Lower leg skin (tissue), 4 donors: ENCODE results near the gene DMD. TPM values are rescaled to one million over a fixed set of nuclear protein-coding genes. Genes with fewer than 3 reads are reported as not detected.

Source experiments
- DNase-seq, 2 donors: peaks; one replicate each; pipeline ENCODE4 v3.0.0-alpha.2; 2019; ENCODE audit warnings: low spot score in 2 of 2
- H3K4me3 ChIP-seq: fragments of 200-600 bp; sonication (generic); 2 replicates; pipeline ENCODE4 v1.5.1; 2017; ENCODE audit warnings: mild to moderate bottlenecking, low read depth; ENCODE audit not compliant: poor library complexity, severe bottlenecking
- POLR2A ChIP-seq, 2 donors: fragments of 450-650 bp; IDR thresholded peaks; one replicate each; pipeline ENCODE4 v1.6.1; 2016 to 2017; ENCODE audit warnings: antibody characterized with exemption in 2 of 2, mild to moderate bottlenecking in 1 of 2, moderate library complexity in 1 of 2
- WGBS, 2 donors: methylation state at CpG; one replicate each; pipeline ENCODE4 v1.1.5; 2018; 5-methylcytosine and 5-hydroxymethylcytosine counted together
- intact Hi-C: fragments of 100-400 bp; cut with DNase I; formaldehyde crosslinking; loops from one replicate; pipeline ENCODE4 v1.15.0; 2023; ENCODE audit warnings: low total_unique reads
- total RNA-seq, 4 donors: library from RNA; depleted of rRNA; stranded (reverse); fragments of >200 nt; gene quantifications; one replicate each; pipeline ENCODE4 v1.1.0, GENCODE V29; 2016
- TF ChIP-seq, protein P1 (sequence below), 3 donors: fragments of 450-650 bp; IDR thresholded peaks; one replicate each; pipeline ENCODE4 v1.5.1; 2016; ENCODE audit warnings: antibody characterized with exemption in 3 of 3, mild to moderate bottlenecking in 3 of 3, moderate library complexity in 2 of 3

DMD gene
- total RNA-seq, 4 donors from 2014 or later, result 23.0 to 27.5 (median 26.7) TPM

DNA sequence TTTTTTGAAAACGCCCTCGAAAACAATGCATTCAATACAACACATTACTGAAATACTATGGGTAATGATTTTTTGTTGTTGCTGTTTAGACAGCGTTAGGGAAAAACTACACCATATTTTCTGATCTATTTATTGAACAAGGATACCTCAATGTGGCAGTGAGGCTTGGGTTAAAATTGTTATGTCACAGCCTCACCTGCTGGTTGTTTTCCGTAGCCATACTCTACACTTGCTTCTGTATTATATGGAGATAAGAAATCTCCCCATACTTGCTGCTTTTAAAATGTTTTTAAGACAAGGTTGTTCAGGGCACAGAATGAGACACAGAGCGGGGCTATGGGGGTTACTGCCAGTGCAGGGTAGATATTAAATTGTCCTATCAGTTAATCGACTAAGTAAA, 1917.9 kb downstream of the DMD start:
- H3K4me3 ChIP-seq, result no peak overlapping the region
- DNase-seq, result no peak
- 65 to 72% methylated on average over 6 of the region's 6 CpGs for WGBS, 2 donors
- intact Hi-C loops, result no loop called here
- no peak for TF ChIP-seq POLR2A (IDR thresholded peaks at IDR 0.05)
- TF ChIP-seq, protein P1, sequence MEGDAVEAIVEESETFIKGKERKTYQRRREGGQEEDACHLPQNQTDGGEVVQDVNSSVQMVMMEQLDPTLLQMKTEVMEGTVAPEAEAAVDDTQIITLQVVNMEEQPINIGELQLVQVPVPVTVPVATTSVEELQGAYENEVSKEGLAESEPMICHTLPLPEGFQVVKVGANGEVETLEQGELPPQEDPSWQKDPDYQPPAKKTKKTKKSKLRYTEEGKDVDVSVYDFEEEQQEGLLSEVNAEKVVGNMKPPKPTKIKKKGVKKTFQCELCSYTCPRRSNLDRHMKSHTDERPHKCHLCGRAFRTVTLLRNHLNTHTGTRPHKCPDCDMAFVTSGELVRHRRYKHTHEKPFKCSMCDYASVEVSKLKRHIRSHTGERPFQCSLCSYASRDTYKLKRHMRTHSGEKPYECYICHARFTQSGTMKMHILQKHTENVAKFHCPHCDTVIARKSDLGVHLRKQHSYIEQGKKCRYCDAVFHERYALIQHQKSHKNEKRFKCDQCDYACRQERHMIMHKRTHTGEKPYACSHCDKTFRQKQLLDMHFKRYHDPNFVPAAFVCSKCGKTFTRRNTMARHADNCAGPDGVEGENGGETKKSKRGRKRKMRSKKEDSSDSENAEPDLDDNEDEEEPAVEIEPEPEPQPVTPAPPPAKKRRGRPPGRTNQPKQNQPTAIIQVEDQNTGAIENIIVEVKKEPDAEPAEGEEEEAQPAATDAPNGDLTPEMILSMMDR (IDR thresholded peaks at IDR 0.05), result no peak

DNA sequence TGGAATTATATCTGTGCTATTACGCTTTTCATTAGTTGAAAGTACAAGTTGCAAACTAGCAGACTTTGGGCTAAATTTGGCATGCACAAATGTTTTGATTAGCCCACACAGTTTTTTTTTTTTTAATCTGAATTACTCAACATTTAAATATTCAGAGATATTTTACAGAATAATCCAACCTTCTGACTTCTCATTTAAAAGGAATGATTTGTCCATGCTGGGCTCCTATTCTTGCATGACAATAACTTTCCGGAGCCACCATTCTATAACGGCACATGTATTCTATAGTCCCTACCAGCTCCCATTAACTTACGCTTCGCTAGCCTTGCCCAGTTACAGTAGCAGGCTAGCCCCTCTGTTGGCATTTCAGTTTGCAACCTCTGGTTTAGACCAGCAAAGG, 1920.2 kb downstream of the DMD start:
- no peak overlapping the region for H3K4me3 ChIP-seq
- 91 to 92% methylated on average over 5 of the region's 5 CpGs for WGBS, 2 donors
- TF ChIP-seq, protein P1 (IDR thresholded peaks at IDR 0.05), result no peak
- intact Hi-C loops, result no loop called here
- no peak for DNase-seq

DNA sequence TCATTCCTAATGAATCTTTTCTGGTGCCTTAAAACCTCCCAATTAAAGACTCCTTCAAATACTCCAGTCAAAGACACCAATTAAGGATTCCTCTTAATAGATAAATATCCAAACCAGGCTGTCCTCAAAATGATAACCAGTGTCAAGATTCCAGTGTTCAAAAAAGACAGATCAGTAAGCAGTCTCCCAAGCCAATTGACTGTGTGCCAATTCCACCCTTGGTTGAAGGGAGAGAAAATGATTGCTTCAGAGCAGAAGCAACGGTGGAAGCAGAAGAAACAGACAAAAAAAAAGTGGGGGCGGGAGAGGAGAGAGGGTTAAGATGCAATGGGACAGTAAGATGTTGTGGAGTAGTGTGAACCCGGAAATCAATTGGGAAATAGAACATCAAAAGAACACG, 1923.5 kb downstream of the DMD start:
- 70% methylated on average over 4 of the region's 4 CpGs for WGBS, 2 donors
- no peak overlapping the region for H3K4me3 ChIP-seq

DNA sequence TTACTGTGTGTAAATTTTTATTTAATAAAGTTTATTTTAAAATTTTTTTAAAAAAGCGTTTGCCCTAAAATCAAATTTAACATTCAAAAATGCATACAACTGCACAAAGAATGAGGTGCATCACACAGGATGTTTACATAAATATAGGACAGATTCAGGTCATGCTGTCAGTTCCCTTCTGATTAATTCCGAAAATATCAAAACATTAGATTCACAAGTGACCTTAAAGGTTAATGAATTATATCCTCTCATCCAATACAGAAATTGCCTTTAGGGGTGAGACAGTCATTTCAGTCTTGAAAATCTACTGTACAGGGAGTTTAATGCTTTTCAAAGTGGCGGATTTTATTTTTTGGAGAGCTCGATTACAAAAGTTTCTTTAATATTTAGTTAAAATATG, 1930.8 kb downstream of the DMD start:
- intact Hi-C loops, result no loop called here
- no peak overlapping the region for H3K4me3 ChIP-seq
- 79 to 87% methylated on average over 4 of the region's 4 CpGs for WGBS, 2 donors
- TF ChIP-seq, protein P1 (IDR thresholded peaks at IDR 0.05), result no peak
- TF ChIP-seq POLR2A (IDR thresholded peaks at IDR 0.05), result no peak
- no peak for DNase-seq

More for the DNA sequence above, 1923.5 kb downstream of the DMD start:
- no peak for DNase-seq
- TF ChIP-seq POLR2A (IDR thresholded peaks at IDR 0.05), result no peak
- TF ChIP-seq, protein P1 (IDR thresholded peaks at IDR 0.05), result no peak
- intact Hi-C loops, result no loop called here

DNA sequence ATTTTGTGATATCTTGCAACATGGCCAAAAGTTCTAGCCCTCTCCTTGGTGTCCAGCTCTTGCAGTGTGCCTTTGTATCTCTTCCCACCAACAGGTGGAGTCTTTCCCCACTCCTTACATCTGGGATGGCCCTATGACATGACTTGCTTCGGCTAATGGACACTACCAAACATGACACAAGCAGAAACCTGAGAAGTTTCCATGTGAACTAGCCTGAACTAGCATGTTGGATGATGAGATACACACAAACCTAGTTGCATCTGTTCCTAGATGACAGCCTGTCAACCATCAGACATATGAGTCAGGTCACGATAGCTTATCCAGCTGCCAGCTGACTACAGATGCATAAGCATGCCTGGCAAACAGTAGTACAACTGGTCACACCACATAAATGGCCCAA, 1932.0 kb downstream of the DMD start:
- 59 to 72% methylated on average over 2 of the region's 2 CpGs for WGBS, 2 donors
- DNase-seq, result no peak
- TF ChIP-seq, protein P1 (IDR thresholded peaks at IDR 0.05), result no peak
- TF ChIP-seq POLR2A (IDR thresholded peaks at IDR 0.05), result no peak
- H3K4me3 ChIP-seq, result no peak overlapping the region
- intact Hi-C loops, result no loop called here

DNA sequence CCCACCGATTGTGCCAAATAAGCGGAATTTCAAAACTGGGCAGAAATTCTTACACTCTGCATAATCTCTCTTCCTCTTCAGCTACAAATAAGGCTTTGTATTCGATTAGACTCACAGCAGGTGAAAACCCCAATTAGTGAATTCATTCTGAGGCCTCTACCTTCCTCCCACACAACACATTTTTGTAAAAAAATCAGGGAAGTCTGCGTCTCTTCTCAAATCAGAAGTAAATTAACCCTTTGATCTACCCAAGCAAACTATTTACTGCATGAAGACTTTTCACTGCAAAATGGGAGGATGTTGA, 1938.9 kb downstream of the DMD start:
- no peak overlapping the region for H3K4me3 ChIP-seq
- TF ChIP-seq, protein P1 (IDR thresholded peaks at IDR 0.05), result no peak
- TF ChIP-seq POLR2A (IDR thresholded peaks at IDR 0.05), result no peak
- no peak for DNase-seq
- 37 to 48% methylated on average over 4 of the region's 4 CpGs for WGBS, 2 donors
- intact Hi-C loops, result no loop called here
